Lower leg skin (tissue), 3 donors: ENCODE results near the gene TRUB1.

Source experiments
- CTCF ChIP-seq, 3 donors: fragments of 450-650 bp; IDR thresholded peaks; one replicate each; pipeline ENCODE4 v1.5.1; 2016; ENCODE audit warnings: antibody characterized with exemption in 3 of 3, mild to moderate bottlenecking in 3 of 3, moderate library complexity in 2 of 3
- POLR2A ChIP-seq, 2 donors: fragments of 450-650 bp; IDR thresholded peaks; one replicate each; pipeline ENCODE4 v1.6.1; 2016 to 2017; ENCODE audit warnings: antibody characterized with exemption in 2 of 2, mild to moderate bottlenecking in 1 of 2, moderate library complexity in 1 of 2

- TF ChIP-seq CTCF (IDR thresholded peaks at IDR 0.05) (no peak), POLR2A (IDR thresholded peaks at IDR 0.05) (no peak)
These were observed 37.1 kb downstream of the TRUB1 start for GRCh38 chr10:114975091-114975490.
